Esophagus squamous epithelium (tissue), 5 donors: ENCODE measurements around the gene MUC20. TPM values are rescaled to one million over a fixed set of nuclear protein-coding genes. Genes with fewer than 3 reads are reported as not detected.

ENCODE experiments used
- DNase-seq: peaks from one replicate; lab custom pipeline; 2025; lab: John Stamatoyannopoulos, UW
- H3K27ac ChIP-seq, 4 donors: fragments of 200-600 bp; sonication (generic); one replicate each; pipeline ENCODE4 v1.5.1; 2016 to 2019; ENCODE audit warnings: mild to moderate bottlenecking in 1 of 4
- H3K27me3 ChIP-seq, 4 donors: fragments of 200-600 bp; sonication (generic); 1 replicate in 3 of 4; 2 replicates in 1 of 4; pipeline versions ENCODE4 v1.5.1 to v1.6.0; 2017 to 2021; ENCODE audit warnings: antibody characterized with exemption in 1 of 4
- H3K36me3 ChIP-seq, 3 donors: fragments of 200-600 bp; sonication (generic); one replicate each; pipeline ENCODE4 v1.5.1; 2016 to 2019
- H3K4me1 ChIP-seq, 3 donors: fragments of 200-600 bp; sonication (generic); one replicate each; pipeline ENCODE4 v1.5.1; 2017 to 2019
- H3K4me3 ChIP-seq, 4 donors: fragments of 200-600 bp; sonication (generic); 1 replicate in 3 of 4; 2 replicates in 1 of 4; pipeline ENCODE4 v1.5.1; 2016 to 2019; ENCODE audit warnings: mild to moderate bottlenecking in 2 of 4, moderate library complexity in 1 of 4
- H3K9me3 ChIP-seq, 3 donors: fragments of 200-600 bp; sonication (generic); one replicate each; pipeline ENCODE4 v1.5.1; 2016 to 2019
- POLR2A ChIP-seq, 4 donors: fragments of 450-650 bp; IDR thresholded peaks; one replicate each; pipeline ENCODE4 v1.6.1; 2017; ENCODE audit warnings: antibody characterized with exemption in 4 of 4, mild to moderate bottlenecking in 4 of 4, moderate library complexity in 3 of 4
- WGBS, 2 donors: methylation state at CpG; one replicate each; pipeline ENCODE4 v1.1.5; 2018; 5-methylcytosine and 5-hydroxymethylcytosine counted together
- intact Hi-C: fragments of 100-400 bp; cut with DNase I; formaldehyde crosslinking; loops from one replicate; pipeline ENCODE4 v1.15.0; 2022
- total RNA-seq, 4 donors: library from RNA; depleted of rRNA; stranded (reverse); fragments of >200 nt; gene quantifications; one replicate each; pipeline ENCODE4 v1.1.0, GENCODE V29; 2016
- TF ChIP-seq, protein P1 (sequence below), 6 experiments: fragments of 450-650 bp in 4 of 6; fragments of 200-600 bp in 2 of 6; sonication (generic) in 2 of 6; IDR thresholded peaks; one replicate each; pipeline ENCODE4 v1.5.1; 2016 to 2019; ENCODE audit warnings: antibody characterized with exemption in 6 of 6, mild to moderate bottlenecking in 4 of 6, moderate library complexity in 4 of 6
- donor health status: DM: yes; HTN: yes; CAD: no.

Gene MUC20
- total RNA-seq, 4 donors from 2014 or later, result 14.1 to 64.1 (median 25.7) TPM

DNA sequence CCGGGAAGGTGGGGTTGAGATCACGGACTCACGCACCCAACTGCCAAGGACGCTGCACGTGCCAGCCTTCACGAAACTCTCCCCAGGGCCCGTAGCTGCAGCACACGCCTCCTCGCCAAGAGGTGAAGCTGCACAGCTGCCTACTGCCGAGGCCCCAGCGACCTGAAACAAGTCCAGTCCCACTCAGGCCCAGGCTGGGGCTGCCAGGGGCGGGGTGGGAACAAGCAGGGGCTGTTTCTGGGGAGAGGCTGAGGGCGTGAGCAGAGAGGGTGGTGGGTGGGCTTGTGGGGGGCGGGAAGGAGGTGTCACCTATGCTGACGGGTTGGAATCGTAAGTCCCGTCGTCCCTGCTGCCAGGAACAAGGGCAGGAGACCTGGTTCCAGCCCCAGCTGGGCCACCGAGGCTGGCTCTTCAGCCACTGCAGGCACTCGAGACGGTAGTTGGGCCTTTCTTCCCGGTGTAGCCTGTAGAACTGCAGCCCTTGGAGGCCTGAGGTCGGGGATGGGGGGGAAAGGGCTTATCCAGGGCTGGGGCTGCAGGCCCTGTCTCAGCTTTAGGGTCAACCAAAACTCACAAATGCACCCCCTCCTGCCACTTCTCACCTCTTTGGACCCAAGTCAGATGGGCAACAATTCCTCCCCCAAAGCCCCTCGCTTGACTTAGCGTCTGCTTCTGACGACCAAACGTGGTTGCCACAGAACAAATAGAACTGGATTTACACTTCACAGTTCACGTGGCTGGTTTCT is 44.4 kb downstream of the MUC20 start:
- H3K27me3 ChIP-seq, result peaks cover 0 to 50% (median 3%) of the 10 kb centered on the region in 4 donors
- H3K36me3 ChIP-seq, result no peaks in the 10 kb centered on the region
- no peak for DNase-seq
- intact Hi-C loops, result no loop called here
- no peak overlapping the region for H3K27ac ChIP-seq
- H3K4me1 ChIP-seq, result peaks cover 0 to 10% (median 5%) of the 10 kb centered on the region in 3 donors
- TF ChIP-seq POLR2A (IDR thresholded peaks at IDR 0.05), result no peak
- TF ChIP-seq, protein P1, sequence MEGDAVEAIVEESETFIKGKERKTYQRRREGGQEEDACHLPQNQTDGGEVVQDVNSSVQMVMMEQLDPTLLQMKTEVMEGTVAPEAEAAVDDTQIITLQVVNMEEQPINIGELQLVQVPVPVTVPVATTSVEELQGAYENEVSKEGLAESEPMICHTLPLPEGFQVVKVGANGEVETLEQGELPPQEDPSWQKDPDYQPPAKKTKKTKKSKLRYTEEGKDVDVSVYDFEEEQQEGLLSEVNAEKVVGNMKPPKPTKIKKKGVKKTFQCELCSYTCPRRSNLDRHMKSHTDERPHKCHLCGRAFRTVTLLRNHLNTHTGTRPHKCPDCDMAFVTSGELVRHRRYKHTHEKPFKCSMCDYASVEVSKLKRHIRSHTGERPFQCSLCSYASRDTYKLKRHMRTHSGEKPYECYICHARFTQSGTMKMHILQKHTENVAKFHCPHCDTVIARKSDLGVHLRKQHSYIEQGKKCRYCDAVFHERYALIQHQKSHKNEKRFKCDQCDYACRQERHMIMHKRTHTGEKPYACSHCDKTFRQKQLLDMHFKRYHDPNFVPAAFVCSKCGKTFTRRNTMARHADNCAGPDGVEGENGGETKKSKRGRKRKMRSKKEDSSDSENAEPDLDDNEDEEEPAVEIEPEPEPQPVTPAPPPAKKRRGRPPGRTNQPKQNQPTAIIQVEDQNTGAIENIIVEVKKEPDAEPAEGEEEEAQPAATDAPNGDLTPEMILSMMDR (IDR thresholded peaks at IDR 0.05), result no peak
- no peak overlapping the region for H3K4me3 ChIP-seq
- H3K9me3 ChIP-seq, result no peaks in the 10 kb centered on the region
- 81 to 84% methylated on average over 14 to 19 of the region's 28 CpGs for whole genome bisulfite sequencing, 2 donors

DNA sequence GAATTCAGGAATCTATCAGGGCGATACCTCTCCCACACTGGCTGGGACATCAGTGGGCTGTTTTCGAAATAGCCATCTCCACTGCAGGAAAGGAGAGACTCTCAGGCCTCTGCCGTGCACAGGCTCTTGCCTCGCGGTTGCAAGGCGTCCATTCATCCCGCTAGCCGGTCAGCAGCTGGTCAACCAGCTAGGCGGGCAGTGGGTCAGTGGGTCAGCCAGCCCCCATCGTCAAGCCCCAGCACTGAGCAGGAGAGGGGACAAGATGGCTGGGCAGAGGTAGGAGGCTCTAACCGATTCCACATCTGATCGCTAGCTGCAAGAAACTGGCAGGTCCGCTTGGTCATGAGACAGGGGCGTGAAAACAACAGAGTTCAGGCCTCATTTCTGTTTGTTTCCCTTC is 45.9 kb downstream of the MUC20 start:
- TF ChIP-seq, protein P1 (IDR thresholded peaks at IDR 0.05), result no peak
- no peak for TF ChIP-seq POLR2A (IDR thresholded peaks at IDR 0.05)
- intact Hi-C loops, result no loop called here
- no peaks in the 10 kb centered on the region for H3K9me3 ChIP-seq
- DNase-seq, result no peak
- H3K4me3 ChIP-seq, result no peak overlapping the region
- H3K4me1 ChIP-seq, result peaks cover 0 to 3% (median 2%) of the 10 kb centered on the region in 3 donors
- no peaks in the 10 kb centered on the region for H3K36me3 ChIP-seq
- H3K27me3 ChIP-seq, result peaks cover 0 to 34% (median 1%) of the 10 kb centered on the region in 4 donors
- WGBS, 2 donors, result 83 to 96% methylated on average over 3 to 4 of the region's 14 CpGs
- H3K27ac ChIP-seq, result no peak overlapping the region

DNA sequence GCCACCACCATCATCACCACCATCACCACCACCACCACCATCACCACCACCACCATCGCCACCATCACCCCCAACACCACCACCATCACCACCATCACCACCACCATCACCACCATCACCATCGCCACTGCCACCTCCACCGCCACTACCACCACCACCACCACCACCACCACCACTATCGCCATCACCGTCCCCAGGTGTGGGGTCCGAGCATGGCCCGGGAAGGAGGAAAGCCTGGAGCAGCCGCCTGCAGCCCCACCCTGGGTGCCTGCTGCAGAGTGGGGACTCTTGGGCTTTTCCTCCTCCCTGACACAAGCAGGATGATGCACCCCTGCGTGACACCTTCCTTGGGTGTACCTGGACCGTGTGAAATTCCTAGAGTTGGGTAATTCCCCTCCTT is 47.0 kb downstream of the MUC20 start:
- intact Hi-C loops, result no loop called here
- DNase-seq, result no peak

DNA sequence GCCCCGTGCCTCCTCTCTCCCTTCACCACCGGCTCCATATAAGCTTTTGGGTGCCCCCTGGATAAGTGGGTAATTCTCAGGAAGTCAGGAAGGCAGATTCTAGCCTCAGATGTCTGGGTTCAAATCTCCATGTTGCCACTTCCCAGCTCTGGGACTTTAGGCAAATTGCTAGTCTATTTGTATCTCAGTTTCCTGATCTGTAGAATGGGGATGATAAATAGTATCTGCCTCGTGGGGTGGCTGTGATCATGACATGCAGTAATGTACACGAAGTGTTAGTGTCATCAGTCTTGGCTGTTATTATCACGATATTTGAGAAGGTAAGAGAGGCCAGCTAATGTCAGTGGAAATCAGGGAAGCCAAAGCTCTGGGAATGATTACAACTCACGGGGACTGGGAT is 47.6 kb downstream of the MUC20 start:
- WGBS, 2 donors, result 74 to 76% methylated on average over 5 to 6 of the region's 6 CpGs
- no peak for DNase-seq

More for the DNA sequence above, 47.0 kb downstream of the MUC20 start:
- 55 to 82% methylated on average over 4 to 10 of the region's 10 CpGs for WGBS, 2 donors
- no peaks in the 10 kb centered on the region for H3K4me1 ChIP-seq
- H3K27me3 ChIP-seq, result peaks cover 0 to 25% (median 0%) of the 10 kb centered on the region in 4 donors
- no peak overlapping the region for H3K27ac ChIP-seq
- H3K36me3 ChIP-seq, result no peaks in the 10 kb centered on the region
- TF ChIP-seq POLR2A (IDR thresholded peaks at IDR 0.05), result no peak
- TF ChIP-seq, protein P1 (IDR thresholded peaks at IDR 0.05), result no peak
- H3K4me3 ChIP-seq, result no peak overlapping the region
- no peaks in the 10 kb centered on the region for H3K9me3 ChIP-seq

DNA sequence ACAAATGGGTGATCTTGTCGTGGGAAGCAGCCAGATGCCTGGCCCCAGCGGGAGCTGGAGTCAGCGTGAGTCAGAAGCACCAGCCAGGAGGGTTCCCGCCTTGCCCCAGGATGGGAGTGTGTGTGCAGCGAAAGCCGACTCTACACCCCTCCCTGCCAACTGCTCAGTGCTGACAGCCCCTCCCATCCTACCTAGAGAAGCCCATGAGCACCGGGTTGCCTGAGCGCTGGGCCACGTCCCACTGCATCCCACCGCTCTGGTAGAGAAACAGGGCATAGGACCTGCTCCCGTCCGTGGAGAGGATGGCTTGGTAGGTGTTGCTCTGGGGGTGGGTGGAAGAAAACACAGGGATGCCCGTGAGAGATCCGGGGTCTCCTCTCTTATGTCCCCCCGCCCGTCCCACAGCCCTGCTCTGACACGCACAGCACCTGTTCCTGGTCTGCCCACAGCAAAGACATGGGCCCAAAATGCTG is 48.1 kb downstream of the MUC20 start:
- no peak overlapping the region for H3K4me3 ChIP-seq
- 50 to 72% methylated on average over 5 to 6 of the region's 17 CpGs for WGBS, 2 donors
- intact Hi-C loops, result no loop called here
- no peak for TF ChIP-seq POLR2A (IDR thresholded peaks at IDR 0.05)
- TF ChIP-seq, protein P1 (IDR thresholded peaks at IDR 0.05), result no peak
- no peak for DNase-seq
- no peaks in the 10 kb centered on the region for H3K9me3 ChIP-seq
- no peaks in the 10 kb centered on the region for H3K36me3 ChIP-seq
- H3K27me3 ChIP-seq, result peaks cover 0 to 14% (median 0%) of the 10 kb centered on the region in 4 donors
- no peak overlapping the region for H3K27ac ChIP-seq
- no peaks in the 10 kb centered on the region for H3K4me1 ChIP-seq

More for the DNA sequence above, 47.6 kb downstream of the MUC20 start:
- Histone ChIP-seq H3K27ac (no peak overlapping the region), H3K36me3 (no peaks in the 10 kb centered on the region), H3K4me1 (no peaks in the 10 kb centered on the region), H3K4me3 (no peak overlapping the region), H3K9me3 (no peaks in the 10 kb centered on the region), H3K27me3 (peaks cover 0 to 18% (median 0%) of the 10 kb centered on the region in 4 donors)
- no peak for TF ChIP-seq POLR2A (IDR thresholded peaks at IDR 0.05)
- TF ChIP-seq, protein P1 (IDR thresholded peaks at IDR 0.05), result no peak
- intact Hi-C loops, result no loop called here
